Measurements from ENCODE around the gene NSUN6. TPM values are rescaled to one million over a fixed set of nuclear protein-coding genes. Genes with fewer than 3 reads are reported as not detected.

Gene NSUN6
- polyA plus RNA-seq, 1 of the 3 experiments (the other 2 are of a cell fraction): 5.3 TPM

DNA sequence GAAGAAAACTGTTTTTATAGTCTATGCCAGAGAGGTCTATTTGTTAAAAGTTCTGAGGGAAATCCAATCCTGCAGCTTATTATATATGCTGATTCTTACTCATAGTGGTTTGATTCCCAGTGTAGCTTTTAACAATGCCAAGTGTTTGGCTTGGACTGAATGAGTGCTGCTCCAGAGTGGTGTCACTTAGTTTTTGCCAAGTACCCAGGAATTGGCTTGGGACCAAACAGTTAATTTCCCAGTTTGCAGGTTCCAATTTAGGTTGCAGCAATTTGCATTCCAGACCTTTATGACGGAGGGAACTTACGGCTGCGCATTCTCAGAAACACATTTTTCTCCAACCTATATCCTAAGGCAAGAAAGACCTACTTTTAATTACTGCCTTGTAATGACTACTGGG is 32.4 kb downstream of the NSUN6 start:
- H3K4me3 ChIP-seq (ENCODE audit: low read depth in 2 of 2, low read length in 1 of 2): no peak overlapping the region
- H3K9me2 ChIP-seq: no peaks in the 10 kb centered on the region
- no peak overlapping the region; a peak in 1 of 4 replicates for H3K27ac ChIP-seq (ENCODE audit: low read depth in 2 of 2, low read length in 1 of 2)
- POLR2A ChIA-PET: no interaction called here
- no peaks in the 10 kb centered on the region for H3K9me3 ChIP-seq
- CTCF ChIA-PET: no interaction called here
- WGBS (ENCODE audit: low lambda C conversion rate): 90% methylated on average over 3 of the region's 3 CpGs
- H3K9ac ChIP-seq: no peak overlapping the region
- DNase-seq: no peak
- H3K4me2 ChIP-seq: no peak overlapping the region
- TF ChIP-seq NFIC (IDR thresholded peaks at IDR 0.05; ENCODE audit: borderline replicate concordance) (no peak), JUND (IDR thresholded peaks at IDR 0.05) (no peak), GATA2 (CRISPR knock-in tag; IDR thresholded peaks at IDR 0.05) (no peak), SIN3A (IDR thresholded peaks at IDR 0.05; ENCODE audit: borderline replicate concordance, low read depth, low read length) (no peak), CHD2 (IDR thresholded peaks at IDR 0.05; ENCODE audit: low read length, partially characterized antibody) (no peak), TCF12 (IDR thresholded peaks at IDR 0.05) (no peak), FOSL2 (IDR thresholded peaks at IDR 0.05; ENCODE audit: borderline replicate concordance, low read depth) (no peak), YY1 (IDR thresholded peaks at IDR 0.05; ENCODE audit: low read depth) (no peak), FOXM1 (IDR thresholded peaks at IDR 0.05; ENCODE audit: low read depth) (no peak), TAF1 (IDR thresholded peaks at IDR 0.05; ENCODE audit: borderline replicate concordance, low read depth, low read length) (no peak), GABPA (IDR thresholded peaks at IDR 0.05; ENCODE audit: low read depth) (no peak), RAD21 (IDR thresholded peaks at IDR 0.05; ENCODE audit: low read length) (no peak), MEF2A (IDR thresholded peaks at IDR 0.05; ENCODE audit: borderline replicate concordance, low read depth) (no peak), SMC3 (IDR thresholded peaks at IDR 0.05; ENCODE audit: low read depth, low read length) (no peak)
- TF ChIP-seq, protein P1, sequence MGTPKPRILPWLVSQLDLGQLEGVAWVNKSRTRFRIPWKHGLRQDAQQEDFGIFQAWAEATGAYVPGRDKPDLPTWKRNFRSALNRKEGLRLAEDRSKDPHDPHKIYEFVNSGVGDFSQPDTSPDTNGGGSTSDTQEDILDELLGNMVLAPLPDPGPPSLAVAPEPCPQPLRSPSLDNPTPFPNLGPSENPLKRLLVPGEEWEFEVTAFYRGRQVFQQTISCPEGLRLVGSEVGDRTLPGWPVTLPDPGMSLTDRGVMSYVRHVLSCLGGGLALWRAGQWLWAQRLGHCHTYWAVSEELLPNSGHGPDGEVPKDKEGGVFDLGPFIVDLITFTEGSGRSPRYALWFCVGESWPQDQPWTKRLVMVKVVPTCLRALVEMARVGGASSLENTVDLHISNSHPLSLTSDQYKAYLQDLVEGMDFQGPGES (IDR thresholded peaks at IDR 0.05; ENCODE audit: low read depth, low read length): no peak
- TF ChIP-seq, protein P2, sequence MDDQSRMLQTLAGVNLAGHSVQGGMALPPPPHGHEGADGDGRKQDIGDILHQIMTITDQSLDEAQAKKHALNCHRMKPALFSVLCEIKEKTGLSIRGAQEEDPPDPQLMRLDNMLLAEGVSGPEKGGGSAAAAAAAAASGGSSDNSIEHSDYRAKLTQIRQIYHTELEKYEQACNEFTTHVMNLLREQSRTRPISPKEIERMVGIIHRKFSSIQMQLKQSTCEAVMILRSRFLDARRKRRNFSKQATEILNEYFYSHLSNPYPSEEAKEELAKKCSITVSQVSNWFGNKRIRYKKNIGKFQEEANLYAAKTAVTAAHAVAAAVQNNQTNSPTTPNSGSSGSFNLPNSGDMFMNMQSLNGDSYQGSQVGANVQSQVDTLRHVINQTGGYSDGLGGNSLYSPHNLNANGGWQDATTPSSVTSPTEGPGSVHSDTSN (IDR thresholded peaks at IDR 0.05): no peak
- TF ChIP-seq, protein P3, sequence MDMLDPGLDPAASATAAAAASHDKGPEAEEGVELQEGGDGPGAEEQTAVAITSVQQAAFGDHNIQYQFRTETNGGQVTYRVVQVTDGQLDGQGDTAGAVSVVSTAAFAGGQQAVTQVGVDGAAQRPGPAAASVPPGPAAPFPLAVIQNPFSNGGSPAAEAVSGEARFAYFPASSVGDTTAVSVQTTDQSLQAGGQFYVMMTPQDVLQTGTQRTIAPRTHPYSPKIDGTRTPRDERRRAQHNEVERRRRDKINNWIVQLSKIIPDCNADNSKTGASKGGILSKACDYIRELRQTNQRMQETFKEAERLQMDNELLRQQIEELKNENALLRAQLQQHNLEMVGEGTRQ (IDR thresholded peaks at IDR 0.05; ENCODE audit: borderline replicate concordance, low read depth, low read length): no peak
- TF ChIP-seq, protein P4, sequence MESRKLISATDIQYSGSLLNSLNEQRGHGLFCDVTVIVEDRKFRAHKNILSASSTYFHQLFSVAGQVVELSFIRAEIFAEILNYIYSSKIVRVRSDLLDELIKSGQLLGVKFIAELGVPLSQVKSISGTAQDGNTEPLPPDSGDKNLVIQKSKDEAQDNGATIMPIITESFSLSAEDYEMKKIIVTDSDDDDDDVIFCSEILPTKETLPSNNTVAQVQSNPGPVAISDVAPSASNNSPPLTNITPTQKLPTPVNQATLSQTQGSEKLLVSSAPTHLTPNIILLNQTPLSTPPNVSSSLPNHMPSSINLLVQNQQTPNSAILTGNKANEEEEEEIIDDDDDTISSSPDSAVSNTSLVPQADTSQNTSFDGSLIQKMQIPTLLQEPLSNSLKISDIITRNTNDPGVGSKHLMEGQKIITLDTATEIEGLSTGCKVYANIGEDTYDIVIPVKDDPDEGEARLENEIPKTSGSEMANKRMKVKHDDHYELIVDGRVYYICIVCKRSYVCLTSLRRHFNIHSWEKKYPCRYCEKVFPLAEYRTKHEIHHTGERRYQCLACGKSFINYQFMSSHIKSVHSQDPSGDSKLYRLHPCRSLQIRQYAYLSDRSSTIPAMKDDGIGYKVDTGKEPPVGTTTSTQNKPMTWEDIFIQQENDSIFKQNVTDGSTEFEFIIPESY (IDR thresholded peaks at IDR 0.05; ENCODE audit: borderline replicate concordance, low read depth): no peak
- TF ChIP-seq, protein P5, sequence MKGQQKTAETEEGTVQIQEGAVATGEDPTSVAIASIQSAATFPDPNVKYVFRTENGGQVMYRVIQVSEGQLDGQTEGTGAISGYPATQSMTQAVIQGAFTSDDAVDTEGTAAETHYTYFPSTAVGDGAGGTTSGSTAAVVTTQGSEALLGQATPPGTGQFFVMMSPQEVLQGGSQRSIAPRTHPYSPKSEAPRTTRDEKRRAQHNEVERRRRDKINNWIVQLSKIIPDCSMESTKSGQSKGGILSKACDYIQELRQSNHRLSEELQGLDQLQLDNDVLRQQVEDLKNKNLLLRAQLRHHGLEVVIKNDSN (IDR thresholded peaks at IDR 0.05; ENCODE audit: borderline replicate concordance, low read depth): no peak
- TF ChIP-seq, protein P6, sequence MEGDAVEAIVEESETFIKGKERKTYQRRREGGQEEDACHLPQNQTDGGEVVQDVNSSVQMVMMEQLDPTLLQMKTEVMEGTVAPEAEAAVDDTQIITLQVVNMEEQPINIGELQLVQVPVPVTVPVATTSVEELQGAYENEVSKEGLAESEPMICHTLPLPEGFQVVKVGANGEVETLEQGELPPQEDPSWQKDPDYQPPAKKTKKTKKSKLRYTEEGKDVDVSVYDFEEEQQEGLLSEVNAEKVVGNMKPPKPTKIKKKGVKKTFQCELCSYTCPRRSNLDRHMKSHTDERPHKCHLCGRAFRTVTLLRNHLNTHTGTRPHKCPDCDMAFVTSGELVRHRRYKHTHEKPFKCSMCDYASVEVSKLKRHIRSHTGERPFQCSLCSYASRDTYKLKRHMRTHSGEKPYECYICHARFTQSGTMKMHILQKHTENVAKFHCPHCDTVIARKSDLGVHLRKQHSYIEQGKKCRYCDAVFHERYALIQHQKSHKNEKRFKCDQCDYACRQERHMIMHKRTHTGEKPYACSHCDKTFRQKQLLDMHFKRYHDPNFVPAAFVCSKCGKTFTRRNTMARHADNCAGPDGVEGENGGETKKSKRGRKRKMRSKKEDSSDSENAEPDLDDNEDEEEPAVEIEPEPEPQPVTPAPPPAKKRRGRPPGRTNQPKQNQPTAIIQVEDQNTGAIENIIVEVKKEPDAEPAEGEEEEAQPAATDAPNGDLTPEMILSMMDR (IDR thresholded peaks at IDR 0.05): no peak
- H3K36me3 ChIP-seq (replicated peaks in 1 of 2; ENCODE audit: control insufficient read depth in 1 of 2, insufficient read depth in 2 of 2, low read length in 1 of 2): peaks cover 3 to 15% of the 10 kb centered on the region in 2 experiments
- no peaks in the 10 kb centered on the region for H4K20me1 ChIP-seq (ENCODE audit: insufficient read depth)
- H2AFZ ChIP-seq (ENCODE audit: low read depth): no peak overlapping the region
- H3F3A ChIP-seq (replicated peaks; ENCODE audit: insufficient read depth): peaks cover 4% of the 10 kb centered on the region
- peaks cover 3 to 17% of the 10 kb centered on the region in 2 experiments; a peak in 3 of 4 replicates for H3K4me1 ChIP-seq (ENCODE audit: control insufficient read depth in 1 of 2, insufficient read depth in 2 of 2, low read depth in 1 of 2, low read length in 1 of 2)
- H3K79me2 ChIP-seq (ENCODE audit: insufficient read depth): no peaks in the 10 kb centered on the region
- H3K27me3 ChIP-seq (ENCODE audit: insufficient read depth): no peaks in the 10 kb centered on the region

Data from SK-N-SH (cell line).